NCI-H128 (cell line): Measurements from ENCODE around the gene GNGT2.

ENCODE experiments used
- DNase-seq: peaks from one replicate; lab custom pipeline; 2025; ENCODE audit not compliant: unreplicated experiment; lab: John Stamatoyannopoulos, UW

Gene GNGT2

GRCh38 chr17:49210158-49211029 lies at the start of gene GNGT2, which contains the start of gene ABI3:
Gene GNGT2, minus strand, starts transcription at chr17:49210574. Its CDS starts 3,152 bp downstream, at chr17:49207422.
Gene ABI3, plus strand, starts transcription at chr17:49210707. Its CDS starts 18 bp downstream, at chr17:49210725.
- DNase-seq: no peak

DNA sequence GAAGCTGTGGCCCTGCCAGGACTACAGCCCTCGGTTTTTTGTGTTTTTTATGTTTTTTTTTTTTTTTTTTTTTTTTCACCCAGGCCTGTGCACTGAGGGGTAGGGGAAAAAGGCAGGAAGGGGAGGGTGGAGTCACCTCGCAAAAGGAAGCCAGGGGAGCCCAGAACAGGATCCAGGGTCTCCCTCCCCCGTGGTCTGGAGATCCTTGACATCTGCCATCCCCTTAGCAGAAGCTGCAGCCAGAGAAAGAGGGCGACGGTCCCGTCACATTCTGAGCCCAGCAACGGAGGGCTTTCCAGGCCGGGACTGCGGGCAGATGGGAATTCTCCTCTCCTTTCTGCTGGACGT lies 49.3 kb upstream of the GNGT2 start:
- DNase-seq: no peak

- DNase-seq: no peak
Observed at GRCh38 chr17:49258394-49258793, 48.0 kb upstream of the GNGT2 start.

- DNase-seq: no peak
Observed at GRCh38 chr17:49255125-49255524, 44.8 kb upstream of the GNGT2 start.

GRCh38 chr17:49254066-49254465 lies 43.7 kb upstream of the GNGT2 start:
- no peak for DNase-seq

GRCh38 chr17:49252148-49252695 lies 41.8 kb upstream of the GNGT2 start:
- DNase-seq: no peak

GRCh38 chr17:49249890-49250522 lies 39.6 kb upstream of the GNGT2 start:
- DNase-seq: no peak

GRCh38 chr17:49249292-49249794 lies 39.0 kb upstream of the GNGT2 start:
- no peak for DNase-seq

DNA sequence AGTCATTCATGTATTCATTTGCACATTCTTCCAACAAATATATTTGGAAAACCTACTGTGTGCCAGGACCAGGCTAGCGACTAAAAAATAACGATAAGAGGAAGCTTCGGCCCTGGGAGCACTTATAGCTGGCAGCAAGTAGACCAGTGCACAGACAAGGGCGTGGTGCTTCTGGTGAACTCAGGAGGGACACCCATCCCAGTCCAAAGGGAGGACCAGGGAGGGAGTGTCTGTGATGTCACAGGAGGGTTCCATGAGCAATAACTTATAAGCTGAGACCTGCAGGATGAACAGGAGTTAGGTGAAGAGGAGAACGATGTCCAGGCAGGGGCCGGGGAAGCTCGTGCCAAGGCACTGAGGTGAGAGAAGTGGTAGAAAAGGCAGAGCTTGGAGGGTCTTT lies 37.6 kb upstream of the GNGT2 start:
- DNase-seq: no peak

GRCh38 chr17:49244839-49245238 lies 34.5 kb upstream of the GNGT2 start:
- no peak for DNase-seq

GRCh38 chr17:49242813-49243212 lies 32.4 kb upstream of the GNGT2 start:
- DNase-seq: no peak

DNA sequence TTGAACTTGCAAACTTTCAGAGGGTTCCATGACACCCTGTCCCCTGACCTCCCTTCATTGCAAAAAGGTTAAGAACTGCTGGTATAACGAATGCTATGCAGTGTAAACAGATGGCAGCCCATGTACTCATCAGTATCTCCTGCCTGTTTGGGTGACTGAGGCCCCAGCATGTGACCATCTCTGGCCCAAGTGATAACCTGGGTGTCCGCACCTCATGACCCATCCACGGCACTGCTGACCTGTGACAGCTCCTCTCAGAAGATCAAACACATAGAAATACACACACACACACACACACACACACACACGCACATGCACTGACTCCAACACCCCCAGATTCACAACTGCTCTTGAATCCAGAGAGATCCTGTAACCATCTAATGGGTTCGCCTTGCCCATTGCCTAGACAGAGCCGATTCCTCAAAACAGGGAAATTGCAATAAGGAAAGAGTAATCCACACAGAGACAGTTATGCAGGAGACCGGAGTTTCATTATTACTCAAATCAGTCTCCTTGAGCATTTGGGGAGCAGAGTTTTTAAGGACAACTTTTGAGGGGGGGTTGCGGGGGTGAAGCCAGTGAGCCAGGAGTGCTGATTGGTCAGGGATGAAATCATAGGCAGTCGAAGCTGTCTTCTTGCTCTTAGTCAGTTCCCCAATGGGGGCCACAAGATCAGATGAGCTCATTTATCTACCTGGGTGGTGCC lies 31.5 kb upstream of the GNGT2 start:
- DNase-seq: no peak

- no peak for DNase-seq
Observed at GRCh38 chr17:49241040-49241439, 30.7 kb upstream of the GNGT2 start.

- no peak for DNase-seq
Observed at GRCh38 chr17:49240619-49241018, 30.2 kb upstream of the GNGT2 start.

DNA sequence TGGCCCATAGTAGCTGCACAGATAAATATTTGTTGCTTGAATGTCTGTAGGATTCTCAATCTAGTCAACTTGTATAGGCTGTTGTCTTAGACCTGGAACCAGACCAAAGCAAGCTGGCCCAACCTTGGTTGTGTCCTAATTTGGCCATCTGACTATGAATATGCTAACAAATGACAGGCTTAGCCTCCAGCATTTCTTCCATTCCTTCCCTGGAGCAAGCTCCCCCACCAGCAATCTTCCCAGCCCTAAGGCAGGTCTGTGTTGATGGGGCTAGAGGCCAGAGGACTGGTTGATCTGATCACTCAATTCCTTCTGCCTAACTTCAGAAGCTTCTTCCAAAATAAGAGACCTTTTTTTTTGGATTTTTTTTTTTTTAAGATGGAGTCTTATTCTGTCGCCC lies 29.6 kb upstream of the GNGT2 start:
- no peak for DNase-seq

GRCh38 chr17:49235896-49236295 lies 25.5 kb upstream of the GNGT2 start:
- DNase-seq: no peak

DNA sequence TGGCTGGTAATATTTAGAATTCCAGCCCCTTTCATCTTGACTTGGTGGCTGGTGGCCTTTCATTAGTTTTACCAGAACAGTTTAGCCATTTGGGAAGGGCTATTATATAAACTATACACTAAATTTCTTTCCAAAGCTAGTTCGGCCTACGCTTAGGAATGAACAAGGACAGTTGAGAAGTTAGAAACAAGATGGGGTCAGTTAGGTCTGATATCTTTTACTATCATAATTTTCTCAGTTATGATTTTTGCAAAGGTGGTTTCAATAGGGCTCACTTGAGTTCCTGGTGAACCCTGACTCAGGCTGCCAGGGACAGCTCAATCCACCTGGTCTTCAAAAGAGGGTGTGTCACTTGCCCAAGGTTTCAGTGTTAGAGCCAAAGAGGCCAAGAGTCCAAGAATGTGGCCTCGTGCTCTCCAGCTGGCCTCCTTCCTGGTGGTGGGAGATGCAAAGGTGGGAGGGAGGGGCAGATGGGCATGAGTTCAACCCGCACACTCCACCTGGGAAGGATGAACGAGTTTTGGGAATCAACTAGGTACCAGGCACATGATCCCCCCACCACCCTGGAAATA lies 24.2 kb upstream of the GNGT2 start:
- no peak for DNase-seq

DNA sequence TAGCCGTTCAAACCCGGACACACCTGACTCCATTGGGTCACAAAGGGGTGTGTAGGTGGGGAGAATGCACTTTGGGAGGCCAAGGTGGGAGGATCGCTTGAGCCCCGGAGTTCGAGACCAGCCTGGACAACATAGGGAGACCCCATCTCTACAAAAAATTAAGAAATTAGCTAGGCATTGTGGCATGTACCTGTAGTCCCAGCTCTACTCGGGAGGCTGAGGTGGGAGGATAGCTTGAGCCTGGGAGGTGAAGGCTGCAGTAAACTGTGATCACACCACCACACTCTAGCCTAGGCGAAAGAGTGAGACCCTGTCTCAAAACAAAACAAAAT lies 21.2 kb upstream of the GNGT2 start:
- no peak for DNase-seq

- DNase-seq: peak; percentile 19
Observed at GRCh38 chr17:49230636-49231562, 20.5 kb upstream of the GNGT2 start, which contains the start of gene PHOSPHO1. Gene PHOSPHO1, minus strand, starts transcription at chr17:49230787. Its CDS starts 4,096 bp downstream, at chr17:49226691.
